ENCODE measurements around the gene PRKCA.

DNA sequence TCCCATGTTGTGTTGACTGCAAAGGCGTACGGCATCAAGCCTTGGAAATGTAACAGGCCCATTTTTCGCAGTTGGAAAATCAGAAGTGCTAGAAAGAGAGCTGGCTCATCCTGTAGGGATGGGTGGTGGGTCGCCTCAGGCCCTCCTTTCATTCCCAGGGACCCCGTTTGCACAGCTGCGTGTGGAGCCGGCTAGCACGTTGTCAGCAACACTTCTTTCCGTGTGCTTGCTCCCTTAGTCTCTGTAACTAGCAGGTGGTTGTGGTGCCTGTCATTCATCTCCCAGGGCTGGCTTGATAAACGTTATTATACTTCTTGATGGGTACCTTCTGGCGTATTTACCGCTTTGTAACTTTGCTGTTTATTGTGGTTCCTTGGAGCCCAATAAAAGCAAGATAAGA lies 293.5 kb downstream of the PRKCA start:
- TF ChIP-seq POLR2A (IDR thresholded peaks at IDR 0.05; ENCODE audit: low read length) (no peak), GATA1 (IDR thresholded peaks at IDR 0.05; ENCODE audit: low read depth, low read length) (no peak)

Data from erythroblast (primary cell).